Medulla oblongata (tissue), 1 donor: ENCODE measurements around the gene MYADM.

ENCODE experiments used
- DNase-seq: peaks from one replicate; pipeline ENCODE4 v3.0.0-alpha.2; 2015; ENCODE audit errors: extremely low spot score

MYADM gene

DNA sequence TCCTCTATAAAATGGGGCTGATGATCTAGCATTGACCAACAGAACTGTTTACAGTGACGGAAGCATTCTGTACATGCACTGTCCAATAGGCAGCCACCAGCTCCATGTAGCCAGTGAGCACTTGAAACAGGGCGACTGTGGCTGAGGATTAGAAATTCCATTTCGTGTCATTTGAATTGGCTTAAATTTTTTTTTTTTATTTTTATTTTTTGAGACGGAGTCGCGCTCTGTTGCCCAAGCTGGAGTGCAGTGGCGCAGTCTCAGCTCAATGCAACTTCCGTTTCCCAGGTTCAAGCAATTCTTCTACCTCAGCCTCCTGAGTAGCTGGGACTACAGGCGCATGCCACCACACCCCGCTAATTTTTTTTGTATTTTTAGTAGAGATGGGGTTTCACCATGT, 17.4 kb downstream of the MYADM start:
- DNase-seq = no peak

DNA sequence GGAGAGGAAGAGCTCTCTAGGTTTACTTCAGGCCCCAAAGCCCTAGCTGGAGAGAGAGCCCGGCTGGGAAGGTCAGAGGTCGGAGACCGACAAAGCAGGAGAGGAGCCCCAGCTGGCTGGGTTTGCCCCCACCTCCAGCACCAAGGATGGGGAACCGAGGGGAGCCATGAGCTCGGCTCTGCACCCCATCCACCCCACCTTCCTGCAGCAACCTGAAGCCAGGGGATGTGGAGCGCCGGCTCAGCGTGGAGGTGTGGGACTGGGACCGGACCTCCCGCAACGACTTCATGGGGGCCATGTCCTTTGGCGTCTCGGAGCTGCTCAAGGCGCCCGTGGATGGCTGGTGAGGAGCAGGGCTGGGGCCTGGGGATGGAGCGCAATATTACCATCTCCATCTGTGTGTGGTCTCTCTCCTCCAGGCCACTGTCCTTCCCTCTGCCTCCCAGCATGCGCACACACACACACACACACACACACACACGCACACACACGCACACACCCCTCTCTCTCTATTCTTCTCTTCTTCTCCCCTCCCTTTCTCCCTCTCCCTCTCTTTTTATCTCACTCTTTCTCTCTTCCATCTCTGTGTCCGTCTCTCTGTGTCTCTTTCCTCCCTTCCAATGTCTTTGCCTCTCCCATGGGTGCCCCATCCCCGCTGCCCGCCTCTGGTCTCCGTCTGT, 24.8 kb downstream of the MYADM start:
- DNase-seq = no peak

DNA sequence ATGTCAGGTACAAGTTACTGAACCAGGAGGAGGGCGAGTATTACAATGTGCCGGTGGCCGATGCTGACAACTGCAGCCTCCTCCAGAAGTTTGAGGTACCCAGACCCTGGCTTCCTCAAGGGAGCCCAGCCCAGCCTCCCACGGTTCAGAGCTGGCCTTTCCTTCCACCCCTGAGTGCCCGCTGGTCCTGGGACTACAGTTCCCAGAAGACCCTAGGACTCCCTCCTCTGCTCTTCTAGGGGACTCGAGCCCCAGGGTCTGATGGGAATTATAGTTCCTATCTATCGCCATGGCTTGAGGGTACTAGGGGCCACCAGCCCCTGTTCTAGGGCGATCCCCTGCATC, 25.3 kb downstream of the MYADM start:
- DNase-seq = no peak

DNA sequence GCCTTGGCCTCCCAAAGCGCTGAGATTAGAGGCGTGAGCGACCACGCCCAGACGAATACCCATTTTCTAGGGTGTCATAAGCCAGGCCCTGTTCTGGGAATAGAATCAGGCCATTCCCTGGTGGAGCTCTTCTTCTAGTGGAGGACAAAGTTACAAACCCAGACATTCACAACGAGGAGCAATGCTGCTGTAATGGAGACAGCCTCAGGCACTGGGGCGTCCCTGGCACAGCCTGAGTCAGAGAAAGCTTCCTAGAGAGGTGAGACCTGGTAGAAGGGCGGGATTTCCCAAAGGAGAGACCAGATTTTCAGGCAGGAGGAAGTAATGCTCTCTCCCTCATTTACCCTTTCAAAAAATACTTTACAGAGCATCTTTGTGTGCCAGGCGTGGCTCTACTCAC, 27.0 kb downstream of the MYADM start:
- no peak for DNase-seq

DNA sequence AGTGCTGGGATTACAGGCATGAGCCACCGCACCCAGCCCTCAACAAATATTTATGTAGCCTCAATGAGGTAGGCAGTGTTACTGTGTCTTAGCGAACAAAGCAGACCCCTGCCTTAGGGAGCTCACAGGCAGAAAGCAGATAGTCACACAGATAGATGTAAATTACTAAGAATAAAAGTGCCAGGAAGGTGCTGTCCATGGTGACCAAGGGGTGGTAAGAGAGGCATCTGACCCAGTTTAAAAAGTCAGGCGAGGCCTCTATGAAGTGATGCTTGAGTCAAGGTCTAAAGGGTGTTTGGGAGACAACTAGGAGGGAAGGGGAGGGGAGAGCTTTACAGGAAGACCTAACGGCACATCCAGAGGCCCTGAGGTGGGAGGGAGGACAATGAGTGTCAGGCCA, 29.0 kb downstream of the MYADM start:
- DNase-seq = no peak

DNA sequence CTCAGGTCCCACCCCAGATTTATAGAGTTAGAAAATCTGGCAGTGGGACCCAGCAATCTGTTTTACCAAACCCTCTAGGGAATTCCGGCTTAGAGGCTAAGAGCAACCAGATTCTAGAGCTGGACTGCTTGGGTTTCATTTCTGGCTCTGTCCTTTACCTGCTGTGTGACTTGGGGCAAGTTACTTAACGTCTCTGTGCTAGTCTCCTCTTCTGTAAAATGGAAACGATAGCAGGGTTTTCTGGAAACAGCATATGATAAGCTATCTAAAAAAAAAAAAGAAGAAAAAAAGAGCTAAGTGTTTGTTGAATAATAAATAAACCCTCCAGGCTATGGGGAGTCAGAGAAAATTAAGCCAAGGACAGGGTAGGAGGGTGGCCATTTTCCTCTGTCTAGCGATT, 29.8 kb downstream of the MYADM start:
- no peak for DNase-seq

DNA sequence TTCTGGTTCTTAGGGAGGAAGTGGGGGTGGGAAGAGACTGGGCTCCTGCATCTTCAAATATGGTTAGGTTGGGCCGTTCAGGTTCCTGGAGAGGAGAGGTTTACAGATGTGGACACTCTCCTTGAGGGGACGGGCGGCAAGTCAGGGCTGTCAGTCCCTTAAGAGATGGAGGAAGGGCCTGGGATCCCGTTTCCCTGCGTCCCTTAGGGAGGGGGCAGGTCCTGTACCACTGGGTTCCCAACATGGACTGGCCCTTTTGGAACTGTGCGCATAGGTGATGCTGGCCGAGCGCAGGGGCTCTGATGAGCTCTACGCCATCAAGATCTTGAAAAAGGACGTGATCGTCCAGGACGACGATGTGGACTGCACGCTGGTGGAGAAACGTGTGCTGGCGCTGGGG, 30.5 kb downstream of the MYADM start:
- no peak for DNase-seq

DNA sequence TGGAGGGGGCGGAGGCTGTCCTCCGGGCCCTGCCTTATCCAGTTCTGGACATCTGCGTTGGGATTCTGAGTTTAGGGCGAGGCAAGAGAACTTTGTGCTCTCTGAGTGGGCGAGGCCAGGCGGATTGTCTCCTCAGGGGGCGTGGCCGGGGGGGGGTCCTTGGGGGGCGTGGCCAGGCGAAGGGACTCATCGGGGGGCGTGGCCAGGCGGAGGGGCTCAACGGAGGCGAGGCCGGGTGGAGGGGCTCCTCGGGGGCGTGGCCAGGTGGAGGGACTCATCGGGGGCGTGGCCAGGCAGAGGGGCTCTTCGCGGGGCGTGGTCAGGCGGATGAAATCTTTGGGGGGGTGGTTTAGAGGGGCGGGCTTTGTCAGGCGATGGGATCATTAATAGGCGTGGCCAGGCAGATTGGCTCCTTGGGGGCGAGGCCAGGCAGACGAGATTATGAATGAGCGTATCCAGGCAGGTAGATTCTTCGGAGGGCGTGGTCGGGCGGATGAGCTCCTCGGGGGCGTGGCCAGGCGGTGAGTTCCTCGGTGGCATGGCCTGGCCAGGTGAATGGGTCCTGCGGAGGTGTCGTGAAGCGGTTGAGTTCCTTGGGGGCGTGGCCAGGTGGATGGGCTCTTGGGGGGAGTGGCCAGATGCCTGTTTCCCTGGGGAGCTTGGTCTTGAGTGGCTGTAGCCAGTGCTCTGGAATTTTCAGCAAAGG, 31.1 kb downstream of the MYADM start:
- no peak for DNase-seq

DNA sequence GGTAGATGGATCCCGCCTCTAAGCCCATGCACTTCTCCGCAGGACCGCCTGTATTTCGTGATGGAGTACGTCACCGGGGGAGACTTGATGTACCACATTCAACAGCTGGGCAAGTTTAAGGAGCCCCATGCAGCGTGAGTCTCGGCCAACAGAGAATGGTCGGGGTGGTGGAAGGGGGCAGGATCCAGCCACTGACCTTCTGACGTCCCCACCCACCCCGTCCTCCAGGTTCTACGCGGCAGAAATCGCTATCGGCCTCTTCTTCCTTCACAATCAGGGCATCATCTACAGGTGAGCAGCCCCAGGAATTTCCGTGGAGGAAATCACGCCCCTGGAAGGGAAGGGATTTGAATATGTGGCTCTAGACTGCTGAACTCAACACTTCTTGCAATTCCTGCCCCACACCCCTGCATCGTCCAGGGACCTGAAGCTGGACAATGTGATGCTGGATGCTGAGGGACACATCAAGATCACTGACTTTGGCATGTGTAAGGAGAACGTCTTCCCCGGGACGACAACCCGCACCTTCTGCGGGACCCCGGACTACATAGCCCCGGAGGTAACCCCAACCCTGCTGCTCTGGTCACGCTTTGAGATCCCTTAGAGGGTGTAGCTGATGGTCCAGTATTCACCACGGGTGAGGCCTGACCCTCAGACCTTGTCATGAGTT, 32.6 kb downstream of the MYADM start:
- no peak for DNase-seq

DNA sequence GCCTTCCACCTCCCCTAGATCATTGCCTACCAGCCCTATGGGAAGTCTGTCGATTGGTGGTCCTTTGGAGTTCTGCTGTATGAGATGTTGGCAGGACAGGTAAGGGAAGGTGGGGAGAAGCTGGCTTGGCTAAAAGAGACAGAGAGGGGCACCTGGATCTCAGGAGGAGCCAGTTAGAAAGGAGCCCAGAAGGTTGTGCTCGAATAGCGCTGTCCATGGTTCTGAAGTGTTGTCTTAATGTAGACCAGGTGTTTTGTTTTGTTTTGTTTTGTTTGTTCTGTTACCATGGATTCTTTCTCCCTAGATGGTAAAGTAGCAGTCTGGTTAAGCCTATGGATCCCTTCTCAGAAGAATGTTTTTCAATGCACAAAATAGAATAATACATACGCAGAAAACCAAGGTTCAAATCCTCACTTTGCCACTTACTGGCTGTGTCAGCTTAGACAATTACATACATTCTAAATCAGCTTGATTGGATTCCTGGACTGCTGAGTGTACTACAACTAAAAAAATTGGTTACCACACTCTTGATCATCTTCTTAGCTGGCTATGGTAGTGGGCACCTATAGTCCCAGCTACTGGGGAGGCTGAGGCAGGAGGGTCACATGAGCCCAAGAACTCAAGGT, 35.5 kb downstream of the MYADM start:
- no peak for DNase-seq

DNA sequence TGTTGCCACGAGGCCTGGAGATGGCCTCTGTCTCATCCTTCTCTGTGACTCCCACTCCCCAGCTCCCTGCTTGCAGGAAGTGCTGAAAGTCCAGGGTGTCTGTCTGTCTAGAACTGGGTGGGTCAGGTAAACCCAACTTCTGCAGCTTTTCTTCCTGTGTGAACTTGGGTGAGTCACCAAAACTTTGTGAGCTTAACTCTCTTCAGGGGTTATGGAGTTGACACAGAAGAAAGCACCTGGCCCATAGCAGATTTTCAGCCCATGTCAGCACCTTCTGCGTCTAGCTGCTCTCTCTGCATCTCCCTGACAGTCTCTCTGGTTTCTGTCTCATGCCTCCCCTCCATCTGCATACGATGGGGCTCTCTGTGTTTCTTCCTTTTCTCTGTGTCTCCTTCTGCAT, 37.2 kb downstream of the MYADM start:
- DNase-seq = no peak

DNA sequence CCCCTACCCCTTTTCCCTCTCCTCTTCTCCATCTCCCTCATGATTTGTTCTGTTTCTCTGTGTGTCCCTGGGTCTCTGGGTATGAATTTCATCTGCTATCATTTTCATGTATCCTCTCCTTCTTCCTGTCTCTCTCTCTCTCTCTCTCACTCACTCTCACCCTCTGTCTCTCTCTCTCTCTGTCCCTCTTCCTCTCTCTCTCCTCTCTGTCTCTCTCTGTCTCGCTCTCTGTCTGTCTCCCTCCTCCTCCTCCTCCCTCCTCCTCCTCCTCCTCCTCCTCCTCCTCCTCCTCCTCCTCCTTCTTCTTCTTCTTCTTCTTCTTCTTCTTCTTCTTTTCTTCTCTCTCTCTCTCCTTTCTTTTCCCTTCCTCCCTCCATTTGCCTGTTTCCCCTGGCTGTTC, 38.1 kb downstream of the MYADM start:
- no peak for DNase-seq

DNA sequence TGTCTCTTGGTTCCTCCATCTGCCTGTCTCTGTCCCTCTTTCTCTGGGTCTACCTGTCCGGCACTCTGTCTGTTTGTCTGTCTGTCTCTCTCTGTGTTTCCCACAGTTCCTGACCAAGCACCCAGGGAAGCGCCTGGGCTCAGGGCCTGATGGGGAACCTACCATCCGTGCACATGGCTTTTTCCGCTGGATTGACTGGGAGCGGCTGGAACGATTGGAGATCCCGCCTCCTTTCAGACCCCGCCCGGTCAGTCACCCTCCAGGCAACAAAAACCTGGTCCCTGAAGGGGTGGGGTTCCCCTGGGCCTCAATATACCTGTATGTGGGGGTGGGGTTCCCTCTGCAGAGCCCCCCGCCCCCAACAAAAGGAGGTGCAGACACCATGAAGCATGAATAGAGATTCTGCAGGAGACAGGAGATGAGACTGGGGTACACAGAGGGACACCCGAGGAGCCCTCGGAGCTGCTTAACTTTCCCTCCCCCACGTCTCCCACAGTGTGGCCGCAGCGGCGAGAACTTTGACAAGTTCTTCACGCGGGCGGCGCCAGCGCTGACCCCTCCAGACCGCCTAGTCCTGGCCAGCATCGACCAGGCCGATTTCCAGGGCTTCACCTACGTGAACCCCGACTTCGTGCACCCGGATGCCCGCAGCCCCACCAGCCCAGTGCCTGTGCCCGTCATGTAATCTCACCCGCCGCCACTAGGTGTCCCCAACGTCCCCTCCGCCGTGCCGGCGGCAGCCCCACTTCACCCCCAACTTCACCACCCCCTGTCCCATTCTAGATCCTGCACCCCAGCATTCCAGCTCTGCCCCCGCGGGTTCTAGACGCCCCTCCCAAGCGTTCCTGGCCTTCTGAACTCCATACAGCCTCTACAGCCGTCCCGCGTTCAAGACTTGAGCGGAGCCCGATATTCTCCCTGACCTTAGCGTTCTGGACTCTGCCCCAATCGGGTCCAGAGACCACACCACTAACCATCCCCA, 38.8 kb downstream of the MYADM start:
- DNase-seq = peak; percentile 28

DNA sequence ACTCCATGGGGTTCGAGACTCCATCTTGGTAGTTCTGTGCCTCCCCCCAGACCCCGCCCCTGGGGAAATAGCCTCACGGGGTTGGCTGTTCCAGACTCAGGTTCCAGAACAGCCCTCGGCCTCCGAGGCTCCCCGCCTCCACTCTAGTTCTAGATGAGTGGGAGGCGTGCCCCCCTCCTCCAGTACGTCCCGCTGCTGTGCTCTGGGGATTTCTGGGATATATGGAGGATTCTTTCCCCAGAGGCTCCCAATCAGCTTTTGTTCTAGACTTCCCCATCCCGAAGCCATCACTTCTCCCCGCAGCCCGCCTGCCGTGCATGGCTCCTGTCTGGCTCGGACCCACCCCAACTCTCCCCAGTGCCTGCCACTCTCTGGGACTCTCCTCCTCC, 39.5 kb downstream of the MYADM start:
- DNase-seq = no peak

DNA sequence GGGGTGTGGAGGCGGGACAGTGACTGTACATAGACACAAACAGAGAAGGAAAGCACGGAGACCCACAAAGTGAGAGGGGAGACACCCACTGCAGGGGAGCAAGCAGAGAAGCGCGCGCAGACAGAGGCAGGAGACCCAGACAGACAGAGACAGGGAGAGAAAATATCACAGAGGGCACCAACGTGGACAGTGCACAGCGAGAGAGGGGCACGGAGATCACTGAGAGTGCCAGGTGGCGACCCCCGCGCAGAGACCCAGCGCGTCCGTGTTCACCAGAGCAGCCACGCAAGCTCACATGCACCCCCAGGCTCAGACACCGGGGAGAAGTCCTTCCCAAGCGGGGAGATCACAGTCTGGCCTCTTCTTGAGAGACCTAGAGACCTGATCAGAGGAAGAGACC, 40.0 kb downstream of the MYADM start:
- DNase-seq = no peak

DNA sequence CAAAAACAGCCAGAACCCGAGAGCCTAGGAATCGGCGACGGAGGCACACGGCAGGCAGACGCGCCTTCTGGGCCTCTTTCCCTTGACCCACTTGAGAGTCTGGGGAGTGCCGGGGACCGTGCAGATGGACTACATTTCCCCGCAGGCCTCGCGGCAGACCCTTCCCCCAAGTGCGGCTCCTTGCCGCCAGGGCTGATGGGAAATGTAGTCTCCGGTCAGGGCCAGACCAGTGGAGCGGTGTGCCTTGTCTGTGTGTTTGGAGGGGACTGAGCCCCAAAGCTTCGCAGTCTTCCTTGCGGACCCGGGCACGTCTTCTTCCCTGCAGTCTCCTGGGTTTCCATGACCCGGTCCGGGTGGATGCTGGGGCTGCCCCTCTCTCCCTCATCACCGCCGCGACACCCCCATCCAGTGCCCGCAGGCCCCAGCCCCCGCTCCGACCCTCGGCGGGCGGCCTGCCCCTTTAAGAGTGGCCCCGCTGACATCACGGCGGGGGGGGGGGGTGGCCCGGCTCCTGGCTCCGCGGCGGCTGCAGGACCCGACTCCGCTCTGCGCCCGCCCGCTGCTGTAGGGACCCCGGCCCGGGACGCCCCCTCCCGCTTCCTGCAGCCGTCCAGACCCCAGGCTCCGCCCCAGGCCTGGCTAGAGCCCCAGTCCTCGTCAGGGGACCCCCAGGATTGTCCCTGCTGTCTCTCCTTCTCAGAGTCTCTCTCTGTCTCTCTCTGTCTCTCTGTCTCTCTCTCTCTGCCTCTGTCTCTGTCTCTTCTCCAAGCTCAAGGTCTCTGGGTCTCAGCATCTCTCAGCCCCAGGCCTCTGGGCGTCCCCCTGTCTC, 40.6 kb downstream of the MYADM start:
- DNase-seq = peak; percentile 86

DNA sequence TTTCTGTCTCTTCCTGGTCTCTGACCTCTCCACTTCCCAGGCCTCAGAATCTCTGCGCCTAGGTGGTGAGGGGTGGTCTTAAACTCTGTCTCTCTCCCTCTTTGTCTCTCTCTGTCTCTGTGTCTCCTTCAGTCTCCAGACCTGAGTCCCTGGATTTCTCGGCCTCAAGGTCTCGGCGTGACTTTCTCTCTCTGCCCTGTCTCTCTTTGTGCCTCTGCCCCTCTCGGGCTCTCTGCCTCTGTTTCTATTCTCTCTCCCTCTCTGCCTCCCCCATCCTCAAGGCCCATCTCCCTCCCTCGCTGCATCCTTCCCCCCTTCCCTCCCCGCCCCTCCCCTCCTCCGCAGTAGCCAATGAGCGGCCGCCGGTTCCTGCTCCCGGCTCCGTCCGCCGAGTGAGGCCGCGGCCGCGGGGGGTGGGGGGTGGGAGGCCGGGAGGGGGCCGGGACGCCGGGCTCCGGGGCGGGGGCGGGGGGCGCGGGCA, 41.3 kb downstream of the MYADM start, which contains the start of gene CACNG7:
CACNG7 (plus strand) TSS at position 344 of the 481 bp plus-strand sequence. CDS start 3,554 bp downstream, outside the sequence.
- peak; percentile 63 for DNase-seq

DNA sequence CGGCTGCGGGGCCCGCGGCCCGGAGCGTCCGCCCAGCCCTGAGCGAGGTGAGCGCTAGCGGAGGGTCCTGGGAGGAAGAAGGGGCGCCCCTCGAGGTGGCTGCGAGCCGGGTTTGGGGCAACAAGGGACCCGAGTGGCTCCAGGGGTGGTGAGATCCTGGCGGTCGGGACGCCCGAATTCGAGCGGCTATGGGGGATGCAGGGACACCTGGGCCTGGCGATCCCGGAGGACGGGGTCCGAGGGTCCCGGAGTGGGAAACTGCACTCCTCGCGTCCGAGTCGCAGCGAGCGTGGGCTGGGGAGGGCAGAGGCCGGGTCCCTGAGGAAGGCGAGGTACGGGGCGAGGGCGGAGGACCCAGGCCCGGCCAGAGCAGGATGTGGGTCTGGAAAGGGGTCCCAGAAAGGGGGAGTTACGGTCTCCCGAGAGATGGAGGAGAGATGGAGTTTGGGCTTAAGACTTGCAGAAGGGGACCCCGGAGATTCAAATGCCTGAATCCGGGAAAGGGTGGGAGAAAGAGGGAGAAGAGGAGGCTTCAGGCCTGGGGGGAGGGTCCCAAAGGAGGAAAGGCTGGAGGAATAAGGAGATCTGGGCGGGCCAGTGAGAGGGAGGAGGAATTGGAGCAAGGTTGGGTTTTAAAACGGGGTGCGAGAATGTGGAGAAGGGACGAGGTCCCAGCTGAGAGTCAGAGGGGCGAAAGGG, 41.9 kb downstream of the MYADM start:
- no peak for DNase-seq

DNA sequence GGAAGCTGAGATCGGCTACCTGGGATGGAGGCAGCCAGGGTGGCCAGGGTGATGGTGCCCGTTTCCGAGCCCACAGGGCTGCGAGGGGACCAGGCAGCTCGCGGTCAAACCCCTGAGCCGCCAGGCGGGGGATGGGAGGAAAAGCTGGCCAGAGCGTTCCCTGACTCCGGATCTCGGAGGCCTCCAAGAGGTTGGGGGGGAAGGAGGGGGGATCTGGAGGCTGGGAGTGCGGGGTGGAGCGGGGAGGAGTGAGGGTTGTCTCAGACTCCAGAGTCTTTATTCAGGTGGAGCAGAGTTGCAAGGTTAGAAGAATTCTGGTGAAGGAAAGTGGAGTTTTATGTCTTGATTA, 42.5 kb downstream of the MYADM start:
- DNase-seq = peak; percentile 24

DNA sequence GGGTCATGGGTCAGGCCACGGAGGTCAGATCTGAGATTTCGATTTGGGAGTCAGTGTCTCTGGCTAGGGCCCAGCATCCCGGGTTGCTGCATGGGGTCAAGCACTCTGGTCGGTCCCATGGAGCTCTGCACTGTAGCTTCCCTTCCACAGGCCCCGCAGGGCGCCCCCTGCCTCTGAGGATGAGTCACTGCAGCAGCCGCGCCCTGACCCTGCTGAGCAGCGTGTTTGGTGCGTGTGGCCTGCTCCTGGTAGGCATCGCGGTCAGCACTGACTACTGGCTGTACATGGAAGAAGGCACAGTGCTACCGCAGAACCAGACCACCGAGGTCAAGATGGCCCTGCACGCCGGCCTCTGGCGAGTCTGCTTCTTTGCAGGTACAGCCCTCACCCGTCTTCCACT, 45.0 kb downstream of the MYADM start:
- DNase-seq = no peak
